Epithelial cell of alveolus of lung (primary cell): ENCODE data around the gene LDLR. TPM values are rescaled to one million over a fixed set of nuclear protein-coding genes. Genes with fewer than 3 reads are reported as not detected.

Experiments used
- total RNA-seq: library from RNA; depleted of rRNA; stranded (reverse); fragments of >200 nt; gene quantifications from 2 replicates; pipeline ENCODE4 v1.2.1, GENCODE V29; 2015

Gene LDLR
- total RNA-seq, result 55.3 and 185 TPM in 2 replicates

DNA sequence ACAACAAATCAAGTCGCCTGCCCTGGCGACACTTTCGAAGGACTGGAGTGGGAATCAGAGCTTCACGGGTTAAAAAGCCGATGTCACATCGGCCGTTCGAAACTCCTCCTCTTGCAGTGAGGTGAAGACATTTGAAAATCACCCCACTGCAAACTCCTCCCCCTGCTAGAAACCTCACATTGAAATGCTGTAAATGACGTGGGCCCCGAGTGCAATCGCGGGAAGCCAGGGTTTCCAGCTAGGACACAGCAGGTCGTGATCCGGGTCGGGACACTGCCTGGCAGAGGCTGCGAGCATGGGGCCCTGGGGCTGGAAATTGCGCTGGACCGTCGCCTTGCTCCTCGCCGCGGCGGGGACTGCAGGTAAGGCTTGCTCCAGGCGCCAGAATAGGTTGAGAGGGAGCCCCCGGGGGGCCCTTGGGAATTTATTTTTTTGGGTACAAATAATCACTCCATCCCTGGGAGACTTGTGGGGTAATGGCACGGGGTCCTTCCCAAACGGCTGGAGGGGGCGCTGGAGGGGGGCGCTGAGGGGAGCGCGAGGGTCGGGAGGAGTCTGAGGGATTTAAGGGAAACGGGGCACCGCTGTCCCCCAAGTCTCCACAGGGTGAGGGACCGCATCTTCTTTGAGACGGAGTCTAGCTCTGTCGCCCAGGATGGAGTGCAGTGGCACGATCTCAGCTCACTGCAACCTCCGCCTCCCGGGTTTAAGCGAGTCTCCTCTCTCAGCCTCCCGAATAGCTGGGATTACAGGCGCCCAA is at the start of gene LDLR:
TSS of gene LDLR (plus strand) at position 210 of the 760 bp plus-strand sequence. CDS start at position 296, 86 bp downstream.

DNA sequence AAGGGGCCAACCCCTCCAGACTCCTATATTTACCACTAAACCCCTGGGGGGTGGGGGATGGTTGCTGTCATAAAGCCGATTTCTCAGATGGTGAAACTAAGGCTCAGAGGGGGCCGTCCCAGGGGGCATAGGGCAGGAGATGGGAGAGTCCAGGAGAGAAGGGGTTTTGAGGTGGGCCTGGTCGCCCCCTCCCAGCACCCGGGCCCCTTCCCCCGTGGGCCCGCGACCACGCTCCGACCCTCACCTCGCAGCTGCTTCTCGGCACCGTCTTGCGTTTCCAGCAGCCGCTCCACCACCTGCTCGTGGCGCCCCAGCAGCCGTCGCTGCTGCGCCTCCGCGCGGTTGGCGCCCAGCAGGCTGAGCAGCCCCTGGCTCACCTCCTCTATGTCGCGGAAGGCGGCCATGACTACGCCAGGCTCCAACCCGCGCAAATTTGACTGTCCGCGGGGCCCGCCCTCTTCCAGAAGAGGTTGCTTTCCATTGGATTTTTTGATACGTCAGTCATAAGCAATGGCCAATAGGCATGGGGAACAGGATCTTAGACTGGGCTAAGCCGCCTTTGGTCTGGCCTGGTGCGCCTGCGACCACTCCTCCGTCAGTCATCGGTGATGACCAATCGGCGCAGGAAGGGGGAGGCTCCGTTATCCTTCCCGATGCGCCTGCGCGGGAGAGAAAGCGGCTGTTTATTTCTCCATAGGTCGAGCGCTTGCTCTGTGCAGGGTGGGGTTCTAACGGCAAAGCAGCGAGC is 66.3 kb downstream of the LDLR start, which contains the start of gene SPC24:
TSS of gene SPC24 (minus strand) at position 410 of the 748 bp plus-strand sequence. CDS start at position 404, 6 bp downstream.

Other genes with a start within 250 kb of the LDLR start
- gene C19orf38, start 241.0 kb upstream of the LDLR start, total RNA-seq, result 0.78 and 2.6 TPM in 2 replicates
- 30.2 and 42.9 TPM in 2 replicates for gene CARM1, start 217.9 kb upstream of the LDLR start, total RNA-seq
- 91.8 and 99.6 TPM in 2 replicates for gene YIPF2, start 160.8 kb upstream of the LDLR start, total RNA-seq
- 34.3 and 47.7 TPM in 2 replicates for gene TIMM29, start 160.7 kb upstream of the LDLR start, total RNA-seq
- gene SMARCA4, start 128.4 kb upstream of the LDLR start, total RNA-seq, result 58.4 and 80.3 TPM in 2 replicates
- gene SPC24, start 66.3 kb downstream of the LDLR start, total RNA-seq, result 14.8 and 48.1 TPM in 2 replicates
- gene KANK2, start 108.1 kb downstream of the LDLR start, total RNA-seq, result 202 and 399 TPM in 2 replicates
- gene ANGPTL8, start 150.2 kb downstream of the LDLR start, total RNA-seq, result not detected in 2 replicates
- gene DOCK6, start 173.1 kb downstream of the LDLR start, total RNA-seq, result 44.7 and 50.4 TPM in 2 replicates
- not detected in 2 replicates for gene TSPAN16, start 206.7 kb downstream of the LDLR start, total RNA-seq